Thoracic aorta (tissue), 2 donors: ENCODE results near the gene TKT. TPM values are rescaled to one million over a fixed set of nuclear protein-coding genes. Genes with fewer than 3 reads are reported as not detected.

Experiments
- ATAC-seq: fragments of 150-250 bp; one replicate; pipeline ENCODE4 v1.8.0; 2017; ENCODE audit warnings: low read depth; ENCODE audit not compliant: insufficient number of reproducible peaks, low FRiP score
- DNase-seq: peaks from one replicate; pipeline ENCODE4 v3.0.0-alpha.2; 2020; ENCODE audit warnings: low spot score
- H3K27ac ChIP-seq, 2 donors: fragments of 200-600 bp; sonication (generic); 1 replicate in 1 of 2; 2 replicates in 1 of 2; pipeline ENCODE4 v1.5.1; 2016; ENCODE audit warnings: mild to moderate bottlenecking in 2 of 2, moderate library complexity in 2 of 2
- H3K27me3 ChIP-seq: fragments of 200-600 bp; sonication (generic); replicated peaks from 2 replicates; pipeline ENCODE4 v1.6.0; 2016; ENCODE audit warnings: mild to moderate bottlenecking; ENCODE audit not compliant: insufficient read depth
- H3K36me3 ChIP-seq: fragments of 200-600 bp; sonication (generic); one replicate; pipeline ENCODE4 v1.5.1; 2016
- H3K4me1 ChIP-seq, 2 donors: fragments of 200-600 bp; sonication (generic); 1 replicate in 1 of 2; 2 replicates in 1 of 2; pipeline versions ENCODE4 v1.5.1 to v1.6.0; 2016; ENCODE audit warnings: low read depth in 2 of 2, mild to moderate bottlenecking in 1 of 2; ENCODE audit not compliant: control insufficient read depth in 1 of 2
- H3K4me3 ChIP-seq: fragments of 200-600 bp; sonication (generic); 2 replicates; pipeline ENCODE4 v1.5.1; 2016; ENCODE audit warnings: mild to moderate bottlenecking
- H3K9me3 ChIP-seq: fragments of 200-600 bp; sonication (generic); 2 replicates; pipeline ENCODE4 v1.5.1; 2016
- total RNA-seq, 2 donors: library from RNA; depleted of rRNA; stranded (reverse); fragments of >200 nt; gene quantifications; one replicate each; pipeline versions ENCODE4 v1.1.0 to v1.2.3, GENCODE V29; 2016
- TF ChIP-seq, protein P1 (sequence below): fragments of 200-600 bp; sonication (generic); IDR thresholded peaks from one replicate; pipeline ENCODE4 v1.5.1; 2019; ENCODE audit warnings: antibody characterized with exemption

TKT gene
- total RNA-seq, 2 donors from 2014 or later, result 138 to 240 TPM

GRCh38 chr3:53195602-53196574 lies 59.9 kb downstream of the TKT start:
- no peak overlapping the region for H3K27ac ChIP-seq
- H3K27me3 ChIP-seq, result no peaks in the 10 kb centered on the region
- peaks cover 22 to 35% of the 10 kb centered on the region in 2 donors for H3K4me1 ChIP-seq
- peak overlapping the region; percentile 10 for H3K4me3 ChIP-seq
- peaks cover 6% of the 10 kb centered on the region for H3K36me3 ChIP-seq
- no peaks in the 10 kb centered on the region for H3K9me3 ChIP-seq
- ATAC-seq, result peak; percentile 11
- TF ChIP-seq, protein P1, sequence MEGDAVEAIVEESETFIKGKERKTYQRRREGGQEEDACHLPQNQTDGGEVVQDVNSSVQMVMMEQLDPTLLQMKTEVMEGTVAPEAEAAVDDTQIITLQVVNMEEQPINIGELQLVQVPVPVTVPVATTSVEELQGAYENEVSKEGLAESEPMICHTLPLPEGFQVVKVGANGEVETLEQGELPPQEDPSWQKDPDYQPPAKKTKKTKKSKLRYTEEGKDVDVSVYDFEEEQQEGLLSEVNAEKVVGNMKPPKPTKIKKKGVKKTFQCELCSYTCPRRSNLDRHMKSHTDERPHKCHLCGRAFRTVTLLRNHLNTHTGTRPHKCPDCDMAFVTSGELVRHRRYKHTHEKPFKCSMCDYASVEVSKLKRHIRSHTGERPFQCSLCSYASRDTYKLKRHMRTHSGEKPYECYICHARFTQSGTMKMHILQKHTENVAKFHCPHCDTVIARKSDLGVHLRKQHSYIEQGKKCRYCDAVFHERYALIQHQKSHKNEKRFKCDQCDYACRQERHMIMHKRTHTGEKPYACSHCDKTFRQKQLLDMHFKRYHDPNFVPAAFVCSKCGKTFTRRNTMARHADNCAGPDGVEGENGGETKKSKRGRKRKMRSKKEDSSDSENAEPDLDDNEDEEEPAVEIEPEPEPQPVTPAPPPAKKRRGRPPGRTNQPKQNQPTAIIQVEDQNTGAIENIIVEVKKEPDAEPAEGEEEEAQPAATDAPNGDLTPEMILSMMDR, result peak; percentile 99
- DNase-seq, result no peak

DNA sequence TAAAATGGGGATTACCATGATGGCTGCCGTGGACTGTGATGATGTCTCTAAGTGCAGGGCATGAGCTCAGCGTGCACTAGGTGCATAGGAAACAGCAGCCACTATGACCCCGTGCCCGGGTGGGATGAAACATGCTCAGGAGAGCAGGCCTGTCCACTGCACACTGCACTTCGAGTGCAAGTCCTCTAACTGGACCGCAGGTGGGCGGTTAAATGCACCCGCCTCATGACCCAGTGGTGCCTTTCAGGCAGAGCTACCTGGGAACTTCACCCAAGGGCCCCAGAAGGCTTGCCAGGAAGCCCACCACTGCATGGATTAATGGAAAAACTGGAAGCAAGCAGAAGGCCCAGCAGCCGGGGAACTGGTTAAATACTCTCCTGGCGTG lies 60.8 kb downstream of the TKT start:
- peaks cover 15% of the 10 kb centered on the region for H3K36me3 ChIP-seq
- DNase-seq (no peak), ATAC-seq (no peak)
- H3K9me3 ChIP-seq, result no peaks in the 10 kb centered on the region
- TF ChIP-seq, protein P1, result no peak
- H3K4me1 ChIP-seq, result peaks cover 22 to 35% of the 10 kb centered on the region in 2 donors
- no peak overlapping the region for H3K4me3 ChIP-seq
- peak overlapping the region in 1 of 2 donors; percentile 93 for H3K27ac ChIP-seq
- H3K27me3 ChIP-seq, result no peaks in the 10 kb centered on the region

DNA sequence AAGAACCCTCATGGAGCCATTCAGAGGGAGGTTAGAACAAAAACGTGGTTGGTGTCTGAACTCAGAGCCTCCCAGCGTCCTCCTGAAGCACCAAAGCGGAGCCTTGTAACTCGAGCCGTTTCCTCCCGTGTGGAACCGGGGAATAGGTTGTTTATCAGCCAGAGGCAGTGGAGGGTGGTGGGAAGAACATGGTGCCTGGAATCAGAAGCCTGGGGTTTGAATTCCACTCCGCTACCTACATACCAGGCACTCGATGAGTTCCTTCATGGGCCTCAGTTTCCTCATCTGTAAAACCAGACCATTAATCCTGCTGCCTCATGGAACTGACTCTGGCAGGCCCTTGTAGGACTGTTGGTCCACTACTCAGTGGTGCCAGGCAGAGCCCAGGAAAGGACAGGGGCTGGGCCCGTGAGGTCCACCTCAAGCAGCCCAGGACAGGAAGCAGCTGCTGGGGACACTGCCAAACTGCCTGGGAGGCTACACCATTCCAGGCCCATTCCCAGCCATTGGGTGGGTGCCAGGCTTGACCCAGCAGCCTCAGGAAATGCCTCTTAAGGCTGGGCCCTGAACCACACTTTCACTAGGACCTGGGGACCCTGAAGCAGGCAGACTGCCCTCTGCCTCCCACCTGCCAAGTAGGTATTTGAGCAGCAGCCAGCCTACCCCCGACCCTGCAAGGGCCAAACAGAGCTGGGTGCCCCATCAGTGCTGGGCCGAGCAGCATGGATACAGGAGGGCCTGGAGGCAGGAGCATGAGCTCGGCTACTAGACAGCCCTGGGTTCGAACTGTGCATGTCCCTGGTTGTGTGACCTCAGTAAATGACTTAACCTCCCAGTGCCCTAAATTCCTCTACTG lies 61.4 kb downstream of the TKT start:
- Histone ChIP-seq H3K27ac (peak overlapping the region; percentile 82 to 93), H3K27me3 (no peaks in the 10 kb centered on the region), H3K9me3 (no peaks in the 10 kb centered on the region), H3K4me3 (peak overlapping the region; percentile 47), H3K36me3 (peaks cover 20% of the 10 kb centered on the region), H3K4me1 (peaks cover 22 to 35% of the 10 kb centered on the region in 2 donors)
- peak; percentile 13 for ATAC-seq
- TF ChIP-seq, protein P1, result no peak
- no peak for DNase-seq

DNA sequence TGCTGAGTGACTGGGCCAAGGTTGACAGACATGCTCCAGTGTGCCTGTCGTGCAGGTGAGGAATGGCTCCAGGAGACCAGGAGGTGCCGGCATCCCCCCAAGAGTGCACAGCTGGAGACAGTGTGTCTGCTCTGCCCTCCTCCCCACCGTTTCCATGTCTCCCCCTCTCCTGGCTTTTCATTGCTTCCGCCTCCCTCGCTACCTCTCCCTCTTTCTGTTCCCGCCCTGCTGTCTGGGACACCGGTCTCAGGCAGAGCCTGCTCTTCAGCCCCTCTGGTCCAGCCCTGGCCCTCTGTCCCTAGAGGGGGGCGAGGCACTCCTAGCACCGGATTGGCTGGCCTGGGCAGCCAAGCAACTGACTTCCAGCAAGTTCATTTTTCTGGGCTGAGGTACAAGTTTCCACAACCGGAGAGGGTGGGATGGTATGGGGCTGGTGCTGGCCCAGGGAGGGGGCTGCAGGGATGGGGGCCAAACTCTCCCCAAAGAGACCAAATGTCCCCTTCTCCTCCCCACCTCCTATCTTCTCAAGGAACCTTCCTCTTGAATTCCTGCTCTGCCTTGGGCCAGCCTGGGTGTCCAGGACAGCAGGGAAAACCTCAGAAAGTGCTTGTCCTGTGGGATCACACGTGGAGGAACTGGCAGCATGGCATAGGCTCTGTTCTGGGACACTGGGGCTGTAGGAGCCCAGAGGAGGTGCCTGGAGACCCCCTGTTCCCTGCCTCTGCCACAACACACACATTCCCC lies 62.2 kb downstream of the TKT start:
- Histone ChIP-seq H3K36me3 (peaks cover 28% of the 10 kb centered on the region), H3K27me3 (no peaks in the 10 kb centered on the region), H3K4me3 (peak overlapping the region; percentile 47), H3K4me1 (peaks cover 22 to 35% of the 10 kb centered on the region in 2 donors), H3K27ac (peak overlapping the region; percentile 82 to 93), H3K9me3 (no peaks in the 10 kb centered on the region)
- ATAC-seq, result peak; percentile 32
- TF ChIP-seq, protein P1, result no peak
- no peak for DNase-seq
